ENCODE measurements around the gene IPO4. TPM values are rescaled to one million over a fixed set of nuclear protein-coding genes. Genes with fewer than 3 reads are reported as not detected.
A peak's percentile ranks its signal among the peaks of the same experiment; 100 is the strongest.

IPO4 gene
- total and polyA plus RNA-seq, 2 of the 13 experiments (the other 11 are each of a cell fraction or from before 2014, with no cell fraction given), result 39.0 to 179 TPM

- TF ChIP-seq ZNF276 (CRISPR knock-in tag; IDR thresholded peaks at IDR 0.05; ENCODE audit: low read depth), result no peak
- no peak for TF ChIP-seq ZZZ3 (CRISPR knock-in tag; IDR thresholded peaks at IDR 0.05; ENCODE audit: borderline replicate concordance)
- TF ChIP-seq ZNF576 (CRISPR knock-in tag; IDR thresholded peaks at IDR 0.05), result peak; percentile 64; the same call in 1 of the 2 replicates
- TF ChIP-seq ZNF333 (CRISPR knock-in tag; IDR thresholded peaks at IDR 0.05; ENCODE audit: borderline replicate concordance), result 0 out of 2 replicates have a peak, but pooled peaks have one; percentile 64
- 0 out of 2 replicates have a peak, but pooled peaks have one; percentile 18 for TF ChIP-seq CBFB (CRISPR knock-in tag; IDR thresholded peaks at IDR 0.05)
Observed at GRCh38 chr14:24206260-24207103, 17.9 kb upstream of the IPO4 start (continued).

- Histone ChIP-seq H3K79me2 (ENCODE audit: insufficient read depth, low read length) (no peaks in the 10 kb centered on the region), H3K4me2 (ENCODE audit: low read depth, low read length) (no peak overlapping the region), H3K9ac (ENCODE audit: insufficient read depth, low read depth, low read length) (no peak overlapping the region), H2AFZ (ENCODE audit: low read length) (no peak overlapping the region), H3K27me3 (ENCODE audit: control insufficient read depth in 1 of 2, insufficient read depth in 2 of 2, low read length in 2 of 2) (no peaks in the 10 kb centered on the region), H3K9me3 (ENCODE audit: low read length) (no peaks in the 10 kb centered on the region), H3K4me1 (ENCODE audit: insufficient read depth, low read length) (no peaks in the 10 kb centered on the region), H4K20me1 (ENCODE audit: insufficient read depth, low read length) (no peaks in the 10 kb centered on the region), H3K36me3 (replicated peaks in 1 of 2; ENCODE audit: control insufficient read depth in 1 of 2, insufficient read depth in 2 of 2, low read length in 2 of 2) (peaks cover 32 to 41% of the 10 kb centered on the region in 2 experiments; a peak in 4 of 5 replicates), H3K27ac (ENCODE audit: extremely low read length, insufficient read depth, low read length) (no peak overlapping the region), H3K4me3 (replicated peaks in 1 of 3; ENCODE audit: insufficient read depth in 1 of 3, low read depth in 2 of 3, low read length in 3 of 3) (no peak overlapping the region)
- DNase-seq (ENCODE audit: low spot score), result no peak
- POLR2A ChIA-PET, result interaction anchor here (0.8 to 2.9 kb wide), 6 partner anchors 8 to 63 kb away, joined by 3 to 23 read pairs (median 6); partner anchors contain the start of genes CHMP4A, EMC9, PSME2 and RNF31
- WGBS (ENCODE audit: low lambda C conversion rate), result 95% methylated on average over 7 of the region's 7 CpGs
- intact Hi-C loops (cut with micrococcal nuclease; ENCODE audit: unreplicated experiment), result no loop called here
- CTCF ChIA-PET (ENCODE audit: low intra/inter-chr PET ratio, low total read pairs), result no interaction called here
- BruUV-seq (replicated peaks), result no TSS peak
- in situ Hi-C loops (cut with HindIII; ENCODE audit: extremely low pct_ligation_motif_present, low pct_unique_long_range_greater_than_20kb), result no loop called here
- no peak for FAIRE-seq
- ATAC-seq, result no peak
- TF ChIP-seq CEBPZ (IDR thresholded peaks at IDR 0.05; ENCODE audit: low read length), result no peak
- TF ChIP-seq ZNF737 (CRISPR knock-in tag; IDR thresholded peaks at IDR 0.05; ENCODE audit: borderline replicate concordance), result no peak
- TF ChIP-seq SNAPC5 (CRISPR knock-in tag; IDR thresholded peaks at IDR 0.05; ENCODE audit: borderline replicate concordance), result no peak
- TF ChIP-seq KLF12 (CRISPR knock-in tag; IDR thresholded peaks at IDR 0.05; ENCODE audit: borderline replicate concordance), result no peak
- no peak for TF ChIP-seq ZNF605 (CRISPR knock-in tag; IDR thresholded peaks at IDR 0.05)
- TF ChIP-seq RBM22 (optimal IDR thresholded peaks at IDR 0.05; ENCODE audit: low read length), result peak; percentile 58
- no peak for TF ChIP-seq SMARCE1 (IDR thresholded peaks at IDR 0.05; ENCODE audit: borderline replicate concordance)
- no peak for TF ChIP-seq ZNF317 (CRISPR knock-in tag; IDR thresholded peaks at IDR 0.05)
- no peak for TF ChIP-seq ZNF788 (CRISPR knock-in tag; IDR thresholded peaks at IDR 0.05; ENCODE audit: borderline replicate concordance)
Observed at GRCh38 chr14:24204163-24205146, 15.8 kb upstream of the IPO4 start.

Measured in HepG2 (cell line).